Stimulated activated CD4-positive, alpha-beta T cell treated with anti-CD3 and anti-CD28 coated beads, Interleukin-1b, Interleukin-23, amount 100 ng/mL, for 1 hour (primary cell): ENCODE results near the gene RNF130.
"Not testable (repeated sequence)": the region's sequence is repeated elsewhere in the genome, so short reads cannot be mapped to it uniquely, and the experiment has no call there.

Source experiments
- DNase-seq, 2 donors: peaks; one replicate each; pipeline ENCODE4 v3.0.0-alpha.2; 2020; ENCODE audit warnings: low read depth in 2 of 2

The RNF130 gene

DNA sequence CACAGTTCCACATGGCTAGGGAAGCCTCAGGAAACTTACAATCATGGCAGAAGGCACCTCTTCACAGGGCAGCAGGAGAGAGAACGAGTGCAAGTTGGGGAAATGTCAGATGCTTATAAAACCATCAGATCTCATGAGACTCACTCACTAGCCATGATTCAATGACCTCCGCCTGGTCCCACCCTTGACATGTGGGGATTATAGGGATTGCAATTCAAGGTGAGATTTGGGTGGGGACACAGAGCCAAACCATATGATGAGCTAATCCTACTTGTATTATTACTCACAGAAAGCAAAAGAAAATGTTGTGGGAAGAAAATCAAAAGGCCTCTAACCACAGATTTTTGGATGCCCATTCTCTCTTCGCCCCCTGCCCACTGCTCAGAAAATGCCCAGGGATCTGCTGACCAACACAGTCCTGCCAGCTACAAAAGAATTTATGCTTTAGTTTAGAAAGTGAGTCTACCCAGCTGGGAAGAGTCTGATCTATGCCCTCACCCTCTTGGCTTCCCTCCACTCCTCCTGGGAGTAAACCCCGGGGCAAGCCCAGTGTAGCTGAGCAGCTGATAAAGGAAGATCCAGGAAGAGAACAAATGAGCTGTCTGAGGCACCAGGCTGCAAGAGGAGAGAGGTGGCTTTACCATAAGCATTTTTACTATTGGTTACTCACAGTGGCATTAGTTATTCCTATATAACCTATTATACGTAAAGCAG is 53.1 kb downstream of the RNF130 start:
- no peak for DNase-seq

GRCh38 chr5:180015523-180015922 is 56.0 kb downstream of the RNF130 start:
- DNase-seq = not testable (repeated sequence)

- no peak for DNase-seq
These were observed 57.9 kb downstream of the RNF130 start for GRCh38 chr5:180013678-180014077.

DNA sequence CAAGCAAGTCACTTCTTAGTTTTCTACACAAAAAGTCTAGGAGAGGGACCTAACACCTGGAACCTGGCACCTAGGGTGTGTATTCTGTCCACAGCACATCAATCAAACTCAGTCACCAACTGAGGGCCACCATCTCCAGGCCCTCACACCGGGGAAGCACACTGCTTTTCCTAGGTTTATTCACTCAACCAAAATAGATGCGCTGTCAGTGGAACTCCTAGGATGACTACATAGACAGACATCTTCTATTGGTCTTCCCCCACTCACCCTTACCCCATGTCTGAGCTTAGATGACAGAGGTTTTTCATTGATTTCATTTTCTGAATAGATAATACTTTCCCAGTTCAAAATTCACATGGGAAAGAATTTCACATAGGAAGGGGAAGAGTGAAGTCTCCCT is 59.2 kb downstream of the RNF130 start:
- no peak for DNase-seq

DNA sequence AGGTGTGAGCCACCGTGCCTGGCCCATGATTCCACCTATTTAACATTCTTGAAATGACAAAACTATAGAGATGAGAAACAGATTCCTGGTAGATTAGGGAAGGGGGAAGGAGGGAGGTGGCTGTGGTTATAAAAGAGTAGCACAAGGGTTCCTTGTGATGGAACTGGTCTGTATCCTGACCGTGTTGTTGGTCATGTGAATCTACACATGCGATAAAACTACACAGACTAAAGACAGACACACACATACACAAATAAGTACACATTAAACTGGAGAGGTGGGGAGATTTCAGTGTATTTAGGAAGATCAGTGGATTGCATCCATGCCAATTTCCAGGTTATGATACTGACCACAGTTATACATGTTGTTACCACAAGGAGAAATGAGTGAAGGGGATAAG is 60.9 kb downstream of the RNF130 start:
- DNase-seq = no peak

- no peak for DNase-seq
These were observed 62.0 kb downstream of the RNF130 start for GRCh38 chr5:180009581-180009980.

DNA sequence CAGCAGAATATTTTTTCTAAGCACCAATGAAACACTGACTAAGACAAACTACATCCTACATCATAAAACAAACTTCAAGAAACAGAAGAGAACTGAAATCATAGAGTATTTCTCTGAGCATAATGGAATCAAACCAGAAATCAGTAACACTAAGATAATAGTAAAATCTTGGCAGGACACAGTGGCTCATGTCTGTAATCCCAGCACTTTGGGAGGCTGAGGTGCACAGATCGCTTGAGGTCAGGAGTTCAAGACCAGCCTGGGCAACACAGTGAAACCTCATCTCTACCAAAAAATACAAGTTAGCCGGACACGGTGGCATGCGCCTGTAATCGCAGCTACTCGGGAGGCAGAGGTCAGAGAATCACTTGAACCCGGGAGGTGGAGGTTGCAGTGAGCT is 63.1 kb downstream of the RNF130 start:
- DNase-seq = no peak

GRCh38 chr5:180007582-180007981 is 64.0 kb downstream of the RNF130 start:
- DNase-seq = no peak

GRCh38 chr5:180006141-180006540 is 65.4 kb downstream of the RNF130 start:
- no peak for DNase-seq

DNA sequence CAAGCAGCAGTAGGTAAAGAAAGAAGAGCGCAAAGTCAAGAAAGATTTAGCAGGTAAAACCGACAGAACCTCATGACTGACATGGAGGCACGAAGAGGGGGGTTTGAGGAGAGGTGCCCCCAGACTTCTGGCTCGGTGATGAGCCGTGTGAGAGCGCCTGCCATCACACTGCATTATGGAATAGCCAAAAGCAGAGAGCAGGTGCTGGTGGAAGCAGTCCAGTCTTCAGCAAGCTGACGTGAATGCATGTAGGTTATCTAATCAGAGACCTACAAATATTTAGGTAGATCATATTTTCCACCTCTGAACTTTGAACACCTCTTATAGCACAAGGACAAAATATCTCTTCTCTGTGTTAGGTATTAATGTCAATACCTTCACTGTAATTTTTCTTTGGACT is 68.4 kb downstream of the RNF130 start:
- no peak for DNase-seq

- no peak for DNase-seq
These were observed 69.8 kb downstream of the RNF130 start for GRCh38 chr5:180001742-180002141.

GRCh38 chr5:180001136-180001535 is 70.4 kb downstream of the RNF130 start:
- DNase-seq = no peak

- DNase-seq = no peak
These were observed 73.1 kb downstream of the RNF130 start for GRCh38 chr5:179998485-179998884.

DNA sequence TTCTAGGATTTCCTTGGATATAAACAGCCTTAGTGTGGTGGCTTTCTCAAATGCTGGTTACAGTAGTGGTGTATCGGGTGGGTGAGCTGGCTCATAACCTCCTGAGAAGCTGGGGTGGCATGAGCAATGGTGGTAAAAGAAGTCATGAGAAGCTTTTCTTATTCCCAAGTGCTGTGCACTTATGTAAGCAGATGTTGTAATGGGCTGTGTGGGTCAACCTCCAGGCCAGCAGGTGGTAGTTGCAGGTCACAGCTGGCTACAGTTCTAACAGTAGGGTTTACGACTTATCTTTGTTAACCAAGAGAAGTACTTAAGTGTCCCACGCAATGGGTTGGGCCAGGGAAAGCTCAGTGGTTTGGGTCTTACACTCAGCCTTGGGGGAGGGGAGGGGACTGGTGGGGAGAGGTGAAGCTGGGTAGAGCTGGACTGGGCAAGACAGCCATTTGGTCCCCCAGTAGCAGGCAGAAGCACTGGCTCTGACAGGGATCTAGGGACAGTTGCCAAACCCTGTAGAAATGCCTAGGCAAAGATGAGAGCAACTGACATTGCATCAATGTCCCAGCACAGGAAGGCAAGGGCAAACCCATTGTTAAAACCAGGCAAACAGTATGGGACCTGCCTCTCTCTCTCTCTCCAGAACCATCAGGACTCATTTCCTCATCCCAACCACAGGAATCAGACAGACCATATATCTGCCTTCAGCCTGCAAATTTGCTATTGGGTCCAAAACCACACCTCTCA is 76.8 kb downstream of the RNF130 start:
- DNase-seq = no peak

DNA sequence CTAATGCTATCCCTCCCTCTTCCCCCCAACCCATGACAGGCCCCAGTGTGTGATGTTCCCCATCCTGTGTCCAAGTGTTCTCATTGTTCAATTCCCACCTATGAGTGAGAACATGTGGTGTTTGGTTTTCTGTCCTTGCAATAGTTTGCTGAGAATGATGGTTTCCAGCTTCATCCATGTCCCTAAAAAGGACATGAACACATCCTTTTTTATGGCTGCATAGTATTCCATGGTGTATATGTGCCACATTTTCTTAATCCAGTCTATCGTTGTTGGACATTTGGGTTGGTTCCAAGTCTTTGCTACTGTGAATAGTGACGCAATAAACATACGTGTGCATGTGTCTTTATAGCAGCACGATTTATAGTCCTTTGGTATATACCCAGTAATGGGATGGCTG is 78.7 kb downstream of the RNF130 start:
- not testable (repeated sequence) for DNase-seq

DNA sequence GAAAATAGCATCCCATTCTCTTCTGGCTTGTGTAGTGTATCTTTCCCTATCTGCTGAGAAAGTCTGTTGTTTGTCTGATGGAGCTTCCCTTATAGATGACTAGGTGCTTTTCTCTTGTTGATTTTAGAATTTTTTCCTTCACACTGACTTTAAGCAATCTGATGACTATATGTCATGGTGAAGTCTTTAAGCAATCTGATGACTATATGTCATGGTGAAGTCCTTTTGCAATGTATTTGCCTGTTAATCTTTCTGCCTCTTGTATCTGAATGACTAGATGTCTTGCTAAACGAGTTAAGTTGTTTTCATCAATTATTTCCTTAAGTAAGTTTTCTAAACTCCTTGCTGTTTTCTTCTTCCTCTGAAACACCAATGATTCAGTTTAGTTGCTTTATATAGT is 80.5 kb downstream of the RNF130 start:
- DNase-seq = no peak

DNA sequence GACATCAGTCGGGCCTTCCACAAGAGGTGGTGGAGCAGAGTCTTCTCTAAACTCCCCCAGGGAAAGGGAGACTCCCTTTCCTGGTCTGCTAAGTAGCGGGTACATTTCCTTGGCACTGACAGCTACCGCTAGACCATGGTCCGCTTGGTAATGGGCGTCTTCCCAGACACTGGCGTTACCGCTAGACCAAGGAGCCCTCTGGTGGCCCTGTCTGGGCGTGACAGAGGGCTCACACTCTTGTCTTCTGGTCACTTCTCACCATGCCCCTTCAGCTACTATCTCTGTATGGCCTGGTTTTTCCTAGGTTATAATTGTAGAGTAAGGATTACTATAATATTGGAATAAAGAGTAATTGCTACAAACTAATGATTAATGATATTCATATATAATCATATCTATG is 81.0 kb downstream of the RNF130 start:
- not testable (repeated sequence) for DNase-seq

- DNase-seq = no peak
These were observed 85.2 kb downstream of the RNF130 start for GRCh38 chr5:179986328-179986727.

GRCh38 chr5:179981636-179982035 is 89.9 kb downstream of the RNF130 start:
- no peak for DNase-seq

DNA sequence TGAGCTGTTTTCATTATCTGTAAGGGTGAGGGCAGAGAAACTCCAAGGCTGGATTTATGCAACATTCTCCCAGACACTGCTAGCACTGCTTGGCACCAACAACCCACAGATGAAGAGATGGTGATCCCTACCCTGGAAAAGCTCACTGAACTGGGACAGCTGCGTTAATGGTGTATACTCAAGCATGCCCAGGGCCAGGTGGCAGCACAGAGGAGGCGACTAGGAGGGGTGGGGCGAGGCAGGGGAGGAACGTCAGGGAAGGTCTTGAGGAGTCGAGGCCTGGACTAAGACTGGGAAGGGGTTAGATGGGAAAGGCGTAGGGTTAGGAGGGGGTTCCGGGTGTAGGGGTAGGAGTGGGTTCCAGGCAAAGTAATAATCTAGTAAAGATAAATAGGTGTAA is 90.8 kb downstream of the RNF130 start:
- no peak for DNase-seq

DNA sequence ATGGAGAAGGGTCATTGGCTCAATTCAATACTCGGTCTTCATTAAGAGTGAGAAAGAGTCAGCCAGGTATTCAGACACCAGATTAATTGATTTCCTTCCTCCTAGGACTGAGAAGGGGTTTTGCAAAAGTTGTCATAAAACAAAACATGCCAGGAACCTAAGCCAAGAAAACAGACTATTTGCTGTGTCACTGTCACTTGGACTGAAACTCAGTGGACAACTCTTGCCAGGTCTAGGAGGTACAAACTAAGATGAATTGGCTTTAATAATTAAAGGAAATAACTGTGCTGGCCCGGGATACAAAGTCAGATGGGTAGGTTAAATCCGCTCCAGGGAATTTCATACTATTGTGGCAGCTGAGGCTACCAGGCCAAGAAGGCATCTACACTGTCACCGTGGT is 92.8 kb downstream of the RNF130 start:
- no peak for DNase-seq

- no peak for DNase-seq
These were observed 95.8 kb downstream of the RNF130 start for GRCh38 chr5:179975713-179976134.

- DNase-seq = no peak
These were observed 96.4 kb downstream of the RNF130 start for GRCh38 chr5:179974946-179975712.
